ENCODE results near the gene ASB7.

DNA sequence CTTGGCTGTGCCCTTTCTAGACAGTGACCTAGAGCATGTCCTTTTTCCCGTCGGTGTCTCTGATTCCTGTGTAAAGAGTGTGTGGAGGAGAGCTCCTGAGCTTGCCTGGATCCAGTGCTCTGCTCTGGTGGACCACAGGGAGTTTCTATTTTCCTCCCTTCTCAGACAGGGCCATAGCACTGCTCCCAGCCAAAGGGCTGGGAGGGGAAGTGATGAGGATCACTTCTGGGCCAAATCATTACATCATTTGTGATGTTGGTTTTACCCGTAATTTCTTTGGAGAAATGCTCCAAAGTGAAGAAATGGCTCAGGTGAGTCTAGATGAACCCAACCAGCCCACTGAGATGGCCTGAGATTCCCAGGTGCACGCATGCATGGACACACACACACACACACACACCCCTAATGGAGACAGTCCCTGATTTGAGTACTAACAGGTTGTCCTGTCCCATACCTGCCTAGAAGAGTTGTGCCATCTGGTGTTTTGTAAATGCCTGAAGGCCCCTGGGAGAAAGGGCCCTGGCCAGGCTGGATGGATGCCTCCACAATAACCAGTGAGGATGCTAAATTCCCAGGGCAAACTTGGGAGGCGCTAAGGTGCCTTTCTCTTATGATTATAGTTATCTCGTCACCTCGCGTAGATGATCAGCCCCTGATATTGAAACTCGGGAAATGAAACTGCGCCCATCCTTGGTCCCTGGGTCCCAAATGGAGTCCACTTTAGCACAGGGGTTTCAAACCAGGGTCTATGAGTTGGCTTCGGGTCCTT is 86.9 kb downstream of the ASB7 start:
- TF ChIP-seq, protein P1, sequence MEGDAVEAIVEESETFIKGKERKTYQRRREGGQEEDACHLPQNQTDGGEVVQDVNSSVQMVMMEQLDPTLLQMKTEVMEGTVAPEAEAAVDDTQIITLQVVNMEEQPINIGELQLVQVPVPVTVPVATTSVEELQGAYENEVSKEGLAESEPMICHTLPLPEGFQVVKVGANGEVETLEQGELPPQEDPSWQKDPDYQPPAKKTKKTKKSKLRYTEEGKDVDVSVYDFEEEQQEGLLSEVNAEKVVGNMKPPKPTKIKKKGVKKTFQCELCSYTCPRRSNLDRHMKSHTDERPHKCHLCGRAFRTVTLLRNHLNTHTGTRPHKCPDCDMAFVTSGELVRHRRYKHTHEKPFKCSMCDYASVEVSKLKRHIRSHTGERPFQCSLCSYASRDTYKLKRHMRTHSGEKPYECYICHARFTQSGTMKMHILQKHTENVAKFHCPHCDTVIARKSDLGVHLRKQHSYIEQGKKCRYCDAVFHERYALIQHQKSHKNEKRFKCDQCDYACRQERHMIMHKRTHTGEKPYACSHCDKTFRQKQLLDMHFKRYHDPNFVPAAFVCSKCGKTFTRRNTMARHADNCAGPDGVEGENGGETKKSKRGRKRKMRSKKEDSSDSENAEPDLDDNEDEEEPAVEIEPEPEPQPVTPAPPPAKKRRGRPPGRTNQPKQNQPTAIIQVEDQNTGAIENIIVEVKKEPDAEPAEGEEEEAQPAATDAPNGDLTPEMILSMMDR (conservative IDR thresholded peaks at IDR 0.05 in 1 of 2, IDR thresholded peaks at IDR 0.05 in 1 of 2; ENCODE audit: low read depth in 1 of 2, low read length in 2 of 2), result no peak
- TF ChIP-seq EZH2 (IDR thresholded peaks at IDR 0.05; ENCODE audit: low read length, missing control alignments), result no peak
